Activated T-cell treated with anti-CD3 and anti-CD28 coated beads, Interleukin-2, amount 50 U/mL, for 4 hours (primary cell): ENCODE data around the gene SAMD8. TPM values are rescaled to one million over a fixed set of nuclear protein-coding genes. Genes with fewer than 3 reads are reported as not detected.
"Not testable (repeated sequence)": the region's sequence is repeated elsewhere in the genome, so short reads cannot be mapped to it uniquely, and the experiment has no call there.

Experiments
- ATAC-seq, 2 donors: fragments of 200-7000 bp; cut with Tn5 transposase; one replicate each; pipeline ENCODE4 v1.10.0; 2021
- DNase-seq: peaks from one replicate; pipeline ENCODE4 v3.0.0-alpha.2; 2020
- H3K27me3 Mint-ChIP-seq: one replicate; pipeline ENCODE4 v1.8.0; 2021; ENCODE audit warnings: low read depth, mixed read lengths
- H3K36me3 Mint-ChIP-seq: one replicate; pipeline ENCODE4 v1.8.0; 2022; ENCODE audit warnings: mixed read lengths; ENCODE audit not compliant: insufficient read depth
- H3K4me1 Mint-ChIP-seq: one replicate; pipeline ENCODE4 v1.8.0; 2021; ENCODE audit warnings: low read depth, mixed read lengths
- H3K4me3 Mint-ChIP-seq: one replicate; pipeline ENCODE4 v1.8.0; 2021; ENCODE audit warnings: mild to moderate bottlenecking, moderate library complexity, mixed read lengths
- H3K9me3 Mint-ChIP-seq: one replicate; pipeline ENCODE4 v1.8.0; 2021; ENCODE audit warnings: mixed read lengths
- total RNA-seq, 3 donors: library from RNA; stranded (reverse); gene quantifications; one replicate each; pipeline ENCODE4 v1.2.1, GENCODE V29; 2021

The SAMD8 gene
- total RNA-seq, 3 donors from 2014 or later = 12.7 to 16.8 (median 13.7) TPM

- Mint-ChIP-seq H3K9me3 (no peaks in the 10 kb centered on the region), H3K27me3 (no peaks in the 10 kb centered on the region), H3K36me3 (peaks cover 12% of the 10 kb centered on the region), H3K4me1 (peaks cover 26% of the 10 kb centered on the region), H3K4me3 (no peak overlapping the region)
- DNase-seq (no peak), ATAC-seq (no peak)
Measured at GRCh38 chr10:75127471-75127870, 16.0 kb downstream of the SAMD8 start.

- not testable (repeated sequence) for ATAC-seq, H3K9me3 Mint-ChIP-seq, H3K4me3 Mint-ChIP-seq, DNase-seq, H3K27me3 Mint-ChIP-seq
- H3K36me3 Mint-ChIP-seq = peaks cover 18% of the 10 kb centered on the region
- H3K4me1 Mint-ChIP-seq = peaks cover 24% of the 10 kb centered on the region
Measured at GRCh38 chr10:75128985-75129384, 17.5 kb downstream of the SAMD8 start.

- Mint-ChIP-seq H3K9me3 (no peaks in the 10 kb centered on the region), H3K4me1 (peaks cover 24% of the 10 kb centered on the region)
- no peak for ATAC-seq
Measured at GRCh38 chr10:75129537-75129936, 18.1 kb downstream of the SAMD8 start.

GRCh38 chr10:75133701-75134100, 22.2 kb downstream of the SAMD8 start:
- H3K27me3 Mint-ChIP-seq, H3K4me3 Mint-ChIP-seq, H3K9me3 Mint-ChIP-seq, ATAC-seq, DNase-seq, H3K36me3 Mint-ChIP-seq: not testable (repeated sequence)
- H3K4me1 Mint-ChIP-seq = peaks cover 36% of the 10 kb centered on the region

More at GRCh38 chr10:75129537-75129936, 18.1 kb downstream of the SAMD8 start:
- H3K4me3 Mint-ChIP-seq = no peak overlapping the region
- peaks cover 18% of the 10 kb centered on the region for H3K36me3 Mint-ChIP-seq
- no peak for DNase-seq
- no peaks in the 10 kb centered on the region for H3K27me3 Mint-ChIP-seq

- H3K4me3 Mint-ChIP-seq = no peak overlapping the region
- no peak for ATAC-seq
- peaks cover 31% of the 10 kb centered on the region for H3K4me1 Mint-ChIP-seq
Measured at GRCh38 chr10:75136346-75136745, 24.9 kb downstream of the SAMD8 start.

GRCh38 chr10:75137533-75138438, 26.3 kb downstream of the SAMD8 start:
- no peaks in the 10 kb centered on the region for H3K27me3 Mint-ChIP-seq
- DNase-seq (no peak), ATAC-seq (peak; percentile 93 to 95)
- H3K4me3 Mint-ChIP-seq = no peak overlapping the region
- H3K36me3 Mint-ChIP-seq = peaks cover 9% of the 10 kb centered on the region
- H3K4me1 Mint-ChIP-seq = peaks cover 32% of the 10 kb centered on the region
- H3K9me3 Mint-ChIP-seq = no peaks in the 10 kb centered on the region

More at GRCh38 chr10:75136346-75136745, 24.9 kb downstream of the SAMD8 start:
- H3K27me3 Mint-ChIP-seq = no peaks in the 10 kb centered on the region
- peaks cover 9% of the 10 kb centered on the region for H3K36me3 Mint-ChIP-seq
- DNase-seq = no peak
- H3K9me3 Mint-ChIP-seq = no peaks in the 10 kb centered on the region

- no peaks in the 10 kb centered on the region for H3K9me3 Mint-ChIP-seq
- H3K36me3 Mint-ChIP-seq = peaks cover 2% of the 10 kb centered on the region
- H3K4me3 Mint-ChIP-seq = no peak overlapping the region
- H3K4me1 Mint-ChIP-seq = peaks cover 48% of the 10 kb centered on the region
- no peak for ATAC-seq
- no peak for DNase-seq
- H3K27me3 Mint-ChIP-seq = no peaks in the 10 kb centered on the region
Measured at GRCh38 chr10:75140246-75140645, 28.8 kb downstream of the SAMD8 start.

GRCh38 chr10:75143353-75143752, 31.9 kb downstream of the SAMD8 start:
- Mint-ChIP-seq H3K36me3 (peaks cover 2% of the 10 kb centered on the region), H3K4me1 (peaks cover 33% of the 10 kb centered on the region), H3K4me3 (no peak overlapping the region), H3K9me3 (no peaks in the 10 kb centered on the region), H3K27me3 (no peaks in the 10 kb centered on the region)
- DNase-seq = no peak
- no peak for ATAC-seq

- ATAC-seq = no peak
- Mint-ChIP-seq H3K36me3 (peaks cover 3% of the 10 kb centered on the region), H3K4me1 (peaks cover 29% of the 10 kb centered on the region), H3K4me3 (no peak overlapping the region), H3K9me3 (no peaks in the 10 kb centered on the region), H3K27me3 (no peaks in the 10 kb centered on the region)
- no peak for DNase-seq
Measured at GRCh38 chr10:75145590-75145989, 34.1 kb downstream of the SAMD8 start.

- ATAC-seq = no peak
- Mint-ChIP-seq H3K36me3 (peaks cover 9% of the 10 kb centered on the region), H3K4me1 (peaks cover 31% of the 10 kb centered on the region), H3K9me3 (no peaks in the 10 kb centered on the region), H3K27me3 (no peaks in the 10 kb centered on the region), H3K4me3 (no peak overlapping the region)
- DNase-seq = no peak
Measured at GRCh38 chr10:75146780-75147179, 35.3 kb downstream of the SAMD8 start.

GRCh38 chr10:75150656-75151055, 39.2 kb downstream of the SAMD8 start:
- Mint-ChIP-seq H3K36me3 (peaks cover 17% of the 10 kb centered on the region), H3K27me3 (no peaks in the 10 kb centered on the region), H3K9me3 (no peaks in the 10 kb centered on the region), H3K4me1 (peaks cover 18% of the 10 kb centered on the region), H3K4me3 (no peak overlapping the region)
- no peak for ATAC-seq
- DNase-seq = no peak

GRCh38 chr10:75159519-75159918, 48.1 kb downstream of the SAMD8 start:
- H3K4me1 Mint-ChIP-seq = peaks cover 17% of the 10 kb centered on the region
- no peaks in the 10 kb centered on the region for H3K27me3 Mint-ChIP-seq
- H3K9me3 Mint-ChIP-seq = peaks cover 3% of the 10 kb centered on the region
- peaks cover 13% of the 10 kb centered on the region for H3K36me3 Mint-ChIP-seq
- ATAC-seq (no peak), DNase-seq (no peak)
- H3K4me3 Mint-ChIP-seq = no peak overlapping the region

GRCh38 chr10:75165684-75166622, 54.5 kb downstream of the SAMD8 start:
- Mint-ChIP-seq H3K27me3 (no peaks in the 10 kb centered on the region), H3K4me1 (peaks cover 33% of the 10 kb centered on the region), H3K4me3 (peak overlapping the region; percentile 36), H3K36me3 (peaks cover 4% of the 10 kb centered on the region), H3K9me3 (no peaks in the 10 kb centered on the region)
- DNase-seq (no peak), ATAC-seq (peak; percentile 48 to 67)

- peaks cover 4% of the 10 kb centered on the region for H3K36me3 Mint-ChIP-seq
- no peaks in the 10 kb centered on the region for H3K9me3 Mint-ChIP-seq
- H3K4me3 Mint-ChIP-seq = peak overlapping the region; percentile 36
- DNase-seq (no peak), ATAC-seq (no peak)
- H3K27me3 Mint-ChIP-seq = no peaks in the 10 kb centered on the region
- H3K4me1 Mint-ChIP-seq = peaks cover 33% of the 10 kb centered on the region
Measured at GRCh38 chr10:75166623-75166972, 55.1 kb downstream of the SAMD8 start.
